ENCODE data around the gene GCNT1. TPM values are rescaled to one million over a fixed set of nuclear protein-coding genes. Genes with fewer than 3 reads are reported as not detected.

The GCNT1 gene
- total and polyA plus RNA-seq, 2 of the 13 experiments (the other 11 are each of a cell fraction or from before 2014, with no cell fraction given): 0.55 to 1.7 TPM

- Histone ChIP-seq H4K20me1 (ENCODE audit: insufficient read depth, low read length) (no peaks in the 10 kb centered on the region), H3K9me3 (ENCODE audit: low read length) (no peaks in the 10 kb centered on the region), H3K36me3 (replicated peaks in 1 of 2; ENCODE audit: control insufficient read depth in 1 of 2, insufficient read depth in 2 of 2, low read length in 2 of 2) (no peaks in the 10 kb centered on the region), H3K4me1 (ENCODE audit: insufficient read depth, low read length) (peaks cover 40% of the 10 kb centered on the region), H3K4me2 (ENCODE audit: low read depth, low read length) (peak overlapping the region; percentile 51), H3K79me2 (ENCODE audit: insufficient read depth, low read length) (no peaks in the 10 kb centered on the region), H2AFZ (ENCODE audit: low read length) (no peak overlapping the region), H3K4me3 (replicated peaks in 1 of 3; ENCODE audit: insufficient read depth in 1 of 3, low read depth in 2 of 3, low read length in 3 of 3) (no peak overlapping the region), H3K27ac (ENCODE audit: extremely low read length, insufficient read depth, low read length) (no peak overlapping the region), H3K9ac (ENCODE audit: insufficient read depth, low read depth, low read length) (no peak overlapping the region), H3K27me3 (ENCODE audit: control insufficient read depth in 1 of 2, insufficient read depth in 2 of 2, low read length in 2 of 2) (peaks cover 0 to 15% of the 10 kb centered on the region in 2 experiments; a peak in 1 of 5 replicates)
- peak; percentile 89 for DNase-seq (ENCODE audit: low spot score)
- ATAC-seq: peak; percentile 88
- no TSS peak for BruUV-seq (replicated peaks)
- in situ Hi-C loops (cut with HindIII; ENCODE audit: extremely low pct_ligation_motif_present, low pct_unique_long_range_greater_than_20kb) (no loop called here), intact Hi-C loops (cut with micrococcal nuclease; ENCODE audit: unreplicated experiment) (loop anchor here (2.0 kb wide), 1 partner anchor 54 kb away; no protein-coding TSS in a partner anchor)
- CTCF ChIA-PET (ENCODE audit: low intra/inter-chr PET ratio, low total read pairs): interaction anchor here (1.0 kb wide), 1 partner anchor 9 kb away, joined by 5 read pairs; no protein-coding TSS in a partner anchor
- POLR2A ChIA-PET: interaction anchor here (1.6 kb wide), 1 partner anchor 62 kb away, joined by 10 read pairs; the partner anchor contains the start of gene RFK
- FAIRE-seq: peak; percentile 72
- 15% methylated on average over 4 of the region's 4 CpGs for WGBS (ENCODE audit: low lambda C conversion rate)
- TF ChIP-seq ZSCAN9 (CRISPR knock-in tag; IDR thresholded peaks at IDR 0.05; ENCODE audit: borderline replicate concordance) (no peak; the same call in 1 of the 2 replicates), CSRNP1 (CRISPR knock-in tag; IDR thresholded peaks at IDR 0.05) (no peak), NFKBIZ (CRISPR knock-in tag; IDR thresholded peaks at IDR 0.05) (0 out of 2 replicates have a peak, but pooled peaks have one; percentile 24), KDM5B (CRISPR knock-in tag; IDR thresholded peaks at IDR 0.05; ENCODE audit: borderline replicate concordance) (no peak), RERE (CRISPR knock-in tag; IDR thresholded peaks at IDR 0.05; ENCODE audit: low read depth) (peak; percentile 51; the same call in 1 of the 2 replicates), ONECUT2 (CRISPR knock-in tag; IDR thresholded peaks at IDR 0.05) (no peak), CREBL2 (CRISPR knock-in tag; IDR thresholded peaks at IDR 0.05; ENCODE audit: borderline replicate concordance) (no peak), MLLT10 (CRISPR knock-in tag; IDR thresholded peaks at IDR 0.05) (no peak), POLR2AphosphoS2 (IDR thresholded peaks at IDR 0.05; ENCODE audit: low read depth, low read length) (no peak), ZNF784 (CRISPR knock-in tag; IDR thresholded peaks at IDR 0.05; ENCODE audit: borderline replicate concordance) (no peak), NR2F6 (IDR thresholded peaks at IDR 0.05) (peak; percentile 93), NR2F6 (CRISPR knock-in tag; IDR thresholded peaks at IDR 0.05) (peak; percentile 91), ZNF614 (CRISPR knock-in tag; IDR thresholded peaks at IDR 0.05; ENCODE audit: borderline replicate concordance) (peak; percentile 40; the same call in 1 of the 2 replicates), ATF2 (CRISPR knock-in tag; IDR thresholded peaks at IDR 0.05) (0 out of 2 replicates have a peak, but pooled peaks have one; percentile 48), KLF9 (CRISPR knock-in tag; IDR thresholded peaks at IDR 0.05; ENCODE audit: low read depth) (no peak)
Measured at GRCh38 chr9:76456202-76456926, 2.6 kb upstream of the GCNT1 start.
